ENCODE measurements around the gene PRKACA. TPM values are rescaled to one million over a fixed set of nuclear protein-coding genes. Genes with fewer than 3 reads are reported as not detected.

PRKACA gene
- polyA plus RNA-seq, 2 of the 4 experiments (the other 2 are of a cell fraction), result 10.0 to 40.9 TPM

GRCh38 chr19:14150041-14150769 lies 32.6 kb upstream of the PRKACA start:
- no peak overlapping the region for H3K27ac ChIP-seq
- TF ChIP-seq FOSL2 (IDR thresholded peaks at IDR 0.05) (no peak), FOSL2 (CRISPR knock-in tag; IDR thresholded peaks at IDR 0.05) (no peak), PHF8 (IDR thresholded peaks at IDR 0.05; ENCODE audit: borderline replicate concordance, low read depth) (no peak), RNF2 (IDR thresholded peaks at IDR 0.05; ENCODE audit: borderline replicate concordance, low read depth) (no peak)
- H3K4me3 ChIP-seq, result no peak overlapping the region
- FAIRE-seq, result no peak
- DNase-seq (ENCODE audit: low read depth in 1 of 2, low spot score in 1 of 2), result no peak
- H3K9me3 ChIP-seq, result no peaks in the 10 kb centered on the region
- 87% methylated on average over 7 of the region's 10 CpGs for WGBS (ENCODE audit: missing lambda C conversion rate)
- ChIA-PET CTCF (interaction anchor here (0.8 to 1.3 kb wide), 2 partner anchors 9 to 722 kb away, joined by 4 read pairs; no protein-coding TSS in a partner anchor), POLR2A (no interaction called here)
- no peak overlapping the region for H3K4me2 ChIP-seq
- ATAC-seq, result no peak
- H3K4me1 ChIP-seq, result no peaks in the 10 kb centered on the region

- TF ChIP-seq KDM5A (IDR thresholded peaks at IDR 0.05), result no peak
- no peak for TF ChIP-seq KDM1A (IDR thresholded peaks at IDR 0.05; ENCODE audit: low read depth)
- no peak for TF ChIP-seq EHF (CRISPR knock-in tag; IDR thresholded peaks at IDR 0.05)
- TF ChIP-seq CBX8 (IDR thresholded peaks at IDR 0.05), result no peak
- no peak for TF ChIP-seq HOXB5 (CRISPR knock-in tag; IDR thresholded peaks at IDR 0.05)
- TF ChIP-seq RAD21 (conservative IDR thresholded peaks at IDR 0.05 in 1 of 2, IDR thresholded peaks at IDR 0.05 in 1 of 2), result no peak
- no peak for TF ChIP-seq ZNF302 (CRISPR knock-in tag; IDR thresholded peaks at IDR 0.05)
- TF ChIP-seq SREBF2 (IDR thresholded peaks at IDR 0.05), result no peak
- TF ChIP-seq HOXA7 (CRISPR knock-in tag; IDR thresholded peaks at IDR 0.05), result no peak
- no peak for TF ChIP-seq CHD2 (IDR thresholded peaks at IDR 0.05; ENCODE audit: low read length, partially characterized antibody)
- no peak for TF ChIP-seq SMC3 (IDR thresholded peaks at IDR 0.05)
- DNase-seq (ENCODE audit: low read depth in 1 of 2, low spot score in 1 of 2), result no peak
- 85% methylated on average over 21 of the region's 21 CpGs for WGBS (ENCODE audit: missing lambda C conversion rate)
- ATAC-seq, result no peak
- POLR2A ChIA-PET, result no interaction called here
- Histone ChIP-seq H3K4me2 (no peak overlapping the region), H3K4me1 (no peaks in the 10 kb centered on the region), H3K9me3 (no peaks in the 10 kb centered on the region), H3K27ac (no peak overlapping the region), H3K4me3 (no peak overlapping the region)
- CTCF ChIA-PET, result interaction anchor here (0.8 to 2.7 kb wide), 2 partner anchors 10 to 721 kb away, joined by 4 to 11 read pairs; no protein-coding TSS in a partner anchor
- no peak for FAIRE-seq
Measured at GRCh38 chr19:14149509-14149994, 32.0 kb upstream of the PRKACA start.

- no peaks in the 10 kb centered on the region for H3K9me3 ChIP-seq
- no peaks in the 10 kb centered on the region for H3K4me1 ChIP-seq
- POLR2A ChIA-PET, result no interaction called here
- H3K27ac ChIP-seq, result no peak overlapping the region; a peak in 1 of 6 replicates
- WGBS (ENCODE audit: missing lambda C conversion rate), result 78% methylated on average over 9 of the region's 13 CpGs
- CTCF ChIA-PET, result interaction anchor here (0.8 to 4.2 kb wide), 9 partner anchors 10 to 721 kb away, joined by 3 to 20 read pairs (median 4); partner anchors contain the start of gene ASF1B
- H3K4me3 ChIP-seq, result no peak overlapping the region
- TF ChIP-seq ESRRA (IDR thresholded peaks at IDR 0.05; ENCODE audit: borderline replicate concordance, low read length) (no peak), EHF (CRISPR knock-in tag; IDR thresholded peaks at IDR 0.05) (no peak), HOXB13 (CRISPR knock-in tag; IDR thresholded peaks at IDR 0.05; ENCODE audit: low read depth) (no peak), ZC3H11A (IDR thresholded peaks at IDR 0.05) (no peak), CBX8 (IDR thresholded peaks at IDR 0.05) (no peak), GATA3 (IDR thresholded peaks at IDR 0.05; ENCODE audit: borderline replicate concordance) (no peak), HOXA7 (CRISPR knock-in tag; IDR thresholded peaks at IDR 0.05) (no peak), BHLHE40 (IDR thresholded peaks at IDR 0.05; ENCODE audit: low read depth, low read length) (no peak), HEYL (CRISPR knock-in tag; IDR thresholded peaks at IDR 0.05) (no peak), TFCP2L1 (CRISPR knock-in tag; IDR thresholded peaks at IDR 0.05) (no peak)
- DNase-seq (ENCODE audit: low read depth in 1 of 2, low spot score in 1 of 2) (no peak), ATAC-seq (no peak), FAIRE-seq (no peak)
- H3K4me2 ChIP-seq, result no peak overlapping the region
Measured at GRCh38 chr19:14148751-14149410, 31.3 kb upstream of the PRKACA start.

Data from A549 (cell line).